GM11168 (cell line): ENCODE results near the gene PIK3CB.
"Not testable (repeated sequence)": the region's sequence is repeated elsewhere in the genome, so short reads cannot be mapped to it uniquely, and the experiment has no call there.

Experiments used
- in situ Hi-C: fragments of 300-500 bp; cut with MboI; formaldehyde crosslinking; loops from one replicate; pipeline ENCODE4 v1.12.0; 2022; ENCODE audit warnings: low sequenced_read_pairs; ENCODE audit not compliant: unreplicated experiment

Gene PIK3CB

GRCh38 chr3:138848696-138849095, 14.0 kb upstream of the PIK3CB start:
- in situ Hi-C loops, result no loop called here

- in situ Hi-C loops, result not testable (repeated sequence)
Measured at GRCh38 chr3:138846824-138847223, 12.1 kb upstream of the PIK3CB start.

- in situ Hi-C loops, result no loop called here
Measured at GRCh38 chr3:138846262-138846791, 11.6 kb upstream of the PIK3CB start.

GRCh38 chr3:138845771-138846173, 11.0 kb upstream of the PIK3CB start:
- in situ Hi-C loops, result no loop called here

- in situ Hi-C loops, result no loop called here
Measured at GRCh38 chr3:138845181-138845601, 10.5 kb upstream of the PIK3CB start.

- in situ Hi-C loops, result no loop called here
Measured at GRCh38 chr3:138842483-138843188, 7.9 kb upstream of the PIK3CB start.

GRCh38 chr3:138838385-138838784, 3.7 kb upstream of the PIK3CB start:
- in situ Hi-C loops, result not testable (repeated sequence)

- in situ Hi-C loops, result not testable (repeated sequence)
Measured at GRCh38 chr3:138835846-138836245, 1.1 kb upstream of the PIK3CB start.

- in situ Hi-C loops, result no loop called here
Measured at GRCh38 chr3:138835397-138835757, 649 bp upstream of the PIK3CB start.

- in situ Hi-C loops, result no loop called here
Measured at GRCh38 chr3:138833899-138834595, 681 bp downstream of the PIK3CB start.

- in situ Hi-C loops, result not testable (repeated sequence)
Measured at GRCh38 chr3:138832473-138833057, 2.2 kb downstream of the PIK3CB start.

GRCh38 chr3:138829886-138830510, 4.7 kb downstream of the PIK3CB start:
- in situ Hi-C loops, result no loop called here

GRCh38 chr3:138829097-138829496, 5.6 kb downstream of the PIK3CB start:
- in situ Hi-C loops, result no loop called here

GRCh38 chr3:138827222-138827621, 7.5 kb downstream of the PIK3CB start:
- in situ Hi-C loops, result no loop called here

- in situ Hi-C loops, result no loop called here
Measured at GRCh38 chr3:138825336-138825735, 9.4 kb downstream of the PIK3CB start.

GRCh38 chr3:138824114-138824506, 10.6 kb downstream of the PIK3CB start:
- in situ Hi-C loops, result no loop called here

GRCh38 chr3:138820379-138820778, 14.3 kb downstream of the PIK3CB start:
- in situ Hi-C loops, result not testable (repeated sequence)

GRCh38 chr3:138818185-138818860, 16.4 kb downstream of the PIK3CB start:
- in situ Hi-C loops, result no loop called here

- in situ Hi-C loops, result no loop called here
Measured at GRCh38 chr3:138817695-138818094, 17.0 kb downstream of the PIK3CB start.

GRCh38 chr3:138812806-138813205, 21.9 kb downstream of the PIK3CB start:
- in situ Hi-C loops, result no loop called here
